ENCODE data around the gene COMT.

Gene COMT

DNA sequence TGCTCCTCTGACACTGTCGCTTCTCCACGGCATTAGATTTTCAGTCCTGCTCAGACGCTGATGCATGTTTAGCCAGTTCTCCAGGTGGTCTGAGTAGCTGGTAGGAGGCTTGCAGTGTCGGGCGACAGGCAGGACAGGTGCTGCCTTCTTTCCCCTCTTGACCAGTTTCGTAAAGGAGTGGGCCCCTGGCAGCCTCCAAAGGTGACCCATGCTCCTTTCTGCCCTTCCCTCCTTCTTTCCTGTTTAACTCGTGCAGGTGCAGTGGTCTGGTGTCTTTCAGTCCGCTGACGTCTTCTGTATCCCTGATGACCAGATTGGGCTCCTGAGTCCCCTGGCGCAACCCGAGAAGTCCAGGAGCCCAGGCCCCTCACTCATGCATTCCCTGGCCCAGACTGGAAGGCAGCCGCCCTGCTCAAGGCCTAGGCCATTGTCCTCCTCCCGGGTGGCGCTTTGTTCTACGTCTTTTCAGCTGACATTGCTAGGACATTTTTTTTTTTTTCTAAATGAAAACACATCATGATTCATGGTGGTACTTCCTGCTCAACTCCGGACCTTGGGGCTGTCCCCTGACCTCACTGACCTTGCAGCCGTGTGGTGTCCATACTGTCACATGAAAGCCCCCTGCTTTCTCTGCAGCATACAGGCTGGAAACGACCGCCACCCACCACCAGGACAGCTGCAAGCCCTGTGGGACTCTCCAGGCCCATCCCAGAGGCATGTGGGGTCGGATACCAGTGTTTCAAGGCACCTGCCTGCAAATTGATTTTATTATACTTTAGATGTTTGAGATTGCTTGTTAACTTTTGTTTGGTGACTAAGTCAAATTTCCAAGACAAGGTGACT lies 25.6 kb downstream of the COMT start:
- no peak overlapping the region for H3K27ac ChIP-seq (ENCODE audit: low read depth, low read length)
- H3K9me3 ChIP-seq (ENCODE audit: control insufficient read depth, insufficient read depth, low read length) = no peaks in the 10 kb centered on the region
- H3K36me3 ChIP-seq (ENCODE audit: control insufficient read depth, insufficient read depth, low read length) = peaks cover 22% of the 10 kb centered on the region
- H3K4me1 ChIP-seq (ENCODE audit: control insufficient read depth, insufficient read depth, low read length) = peaks cover 9% of the 10 kb centered on the region
- no peak overlapping the region for H3K9ac ChIP-seq (ENCODE audit: low read depth, low read length)
- no peaks in the 10 kb centered on the region for H3K27me3 ChIP-seq (ENCODE audit: control insufficient read depth, insufficient read depth, low read length)
- H3K4me3 ChIP-seq (ENCODE audit: low read depth, low read length) = no peak overlapping the region

DNA sequence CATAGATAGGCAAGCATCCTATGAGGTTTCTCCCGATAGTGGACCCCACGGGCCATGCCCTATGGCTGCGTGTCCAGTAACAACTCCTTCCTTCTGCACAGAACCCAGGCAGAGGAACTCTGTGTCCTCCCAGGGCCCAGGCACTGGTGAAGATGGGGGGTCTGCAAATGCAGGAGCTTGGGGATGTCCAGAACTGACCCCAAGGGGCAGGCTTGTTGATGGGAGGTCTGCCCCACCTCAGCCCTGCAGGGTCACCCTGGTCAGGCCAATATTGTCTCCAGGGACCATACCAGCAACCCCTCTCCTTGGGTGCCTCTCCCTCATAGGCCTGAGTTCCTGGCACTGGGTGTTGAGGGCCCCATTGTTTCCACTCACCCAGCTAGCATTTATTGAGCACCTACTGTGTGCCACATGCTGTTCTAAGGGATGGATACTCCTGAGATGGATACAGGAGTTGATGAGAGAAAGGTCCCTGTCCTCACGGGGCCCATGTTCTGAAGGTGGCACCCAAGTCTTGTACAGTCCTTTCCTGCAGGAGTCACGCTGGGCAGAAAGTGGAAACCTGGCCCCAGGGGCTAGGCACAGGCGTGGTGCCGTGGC lies 26.4 kb downstream of the COMT start:
- peaks cover 3% of the 10 kb centered on the region; the same call in 1 of the 2 replicates for H3K4me1 ChIP-seq (ENCODE audit: control insufficient read depth, insufficient read depth, low read length)
- H3K9ac ChIP-seq (ENCODE audit: low read depth, low read length) = no peak overlapping the region
- H3K4me3 ChIP-seq (ENCODE audit: low read depth, low read length) = no peak overlapping the region
- H3K36me3 ChIP-seq (ENCODE audit: control insufficient read depth, insufficient read depth, low read length) = peaks cover 29% of the 10 kb centered on the region
- no peaks in the 10 kb centered on the region for H3K9me3 ChIP-seq (ENCODE audit: control insufficient read depth, insufficient read depth, low read length)
- no peaks in the 10 kb centered on the region for H3K27me3 ChIP-seq (ENCODE audit: control insufficient read depth, insufficient read depth, low read length)
- H3K27ac ChIP-seq (ENCODE audit: low read depth, low read length) = no peak overlapping the region

DNA sequence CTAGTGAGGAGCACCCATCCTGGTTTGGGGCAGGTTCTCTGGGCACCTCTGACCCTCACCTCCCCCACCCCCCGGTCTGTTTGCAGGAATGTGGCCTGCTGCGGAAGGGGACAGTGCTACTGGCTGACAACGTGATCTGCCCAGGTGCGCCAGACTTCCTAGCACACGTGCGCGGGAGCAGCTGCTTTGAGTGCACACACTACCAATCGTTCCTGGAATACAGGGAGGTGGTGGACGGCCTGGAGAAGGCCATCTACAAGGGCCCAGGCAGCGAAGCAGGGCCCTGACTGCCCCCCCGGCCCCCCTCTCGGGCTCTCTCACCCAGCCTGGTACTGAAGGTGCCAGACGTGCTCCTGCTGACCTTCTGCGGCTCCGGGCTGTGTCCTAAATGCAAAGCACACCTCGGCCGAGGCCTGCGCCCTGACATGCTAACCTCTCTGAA lies 26.9 kb downstream of the COMT start:
- Histone ChIP-seq H3K9ac (ENCODE audit: low read depth, low read length) (no peak overlapping the region), H3K27me3 (ENCODE audit: control insufficient read depth, insufficient read depth, low read length) (no peaks in the 10 kb centered on the region), H3K27ac (ENCODE audit: low read depth, low read length) (no peak overlapping the region), H3K9me3 (ENCODE audit: control insufficient read depth, insufficient read depth, low read length) (no peaks in the 10 kb centered on the region), H3K4me3 (ENCODE audit: low read depth, low read length) (no peak overlapping the region), H3K36me3 (ENCODE audit: control insufficient read depth, insufficient read depth, low read length) (peaks cover 34% of the 10 kb centered on the region), H3K4me1 (ENCODE audit: control insufficient read depth, insufficient read depth, low read length) (no peaks in the 10 kb centered on the region)

DNA sequence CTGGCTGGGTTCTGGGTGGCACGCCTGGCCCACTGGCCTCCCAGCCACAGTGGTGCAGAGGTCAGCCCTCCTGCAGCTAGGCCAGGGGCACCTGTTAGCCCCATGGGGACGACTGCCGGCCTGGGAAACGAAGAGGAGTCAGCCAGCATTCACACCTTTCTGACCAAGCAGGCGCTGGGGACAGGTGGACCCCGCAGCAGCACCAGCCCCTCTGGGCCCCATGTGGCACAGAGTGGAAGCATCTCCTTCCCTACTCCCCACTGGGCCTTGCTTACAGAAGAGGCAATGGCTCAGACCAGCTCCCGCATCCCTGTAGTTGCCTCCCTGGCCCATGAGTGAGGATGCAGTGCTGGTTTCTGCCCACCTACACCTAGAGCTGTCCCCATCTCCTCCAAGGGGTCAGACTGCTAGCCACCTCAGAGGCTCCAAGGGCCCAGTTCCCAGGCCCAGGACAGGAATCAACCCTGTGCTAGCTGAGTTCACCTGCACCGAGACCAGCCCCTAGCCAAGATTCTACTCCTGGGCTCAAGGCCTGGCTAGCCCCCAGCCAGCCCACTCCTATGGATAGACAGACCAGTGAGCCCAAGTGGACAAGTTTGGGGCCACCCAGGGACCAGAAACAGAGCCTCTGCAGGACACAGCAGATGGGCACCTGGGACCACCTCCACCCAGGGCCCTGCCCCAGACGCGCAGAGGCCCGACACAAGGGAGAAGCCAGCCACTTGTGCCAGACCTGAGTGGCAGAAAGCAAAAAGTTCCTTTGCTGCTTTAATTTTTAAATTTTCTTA lies 27.8 kb downstream of the COMT start:
- Histone ChIP-seq H3K27ac (ENCODE audit: low read depth, low read length) (no peak overlapping the region), H3K36me3 (ENCODE audit: control insufficient read depth, insufficient read depth, low read length) (peaks cover 38% of the 10 kb centered on the region), H3K9ac (ENCODE audit: low read depth, low read length) (no peak overlapping the region), H3K4me1 (ENCODE audit: control insufficient read depth, insufficient read depth, low read length) (no peaks in the 10 kb centered on the region), H3K27me3 (ENCODE audit: control insufficient read depth, insufficient read depth, low read length) (no peaks in the 10 kb centered on the region), H3K4me3 (ENCODE audit: low read depth, low read length) (no peak overlapping the region), H3K9me3 (ENCODE audit: control insufficient read depth, insufficient read depth, low read length) (no peaks in the 10 kb centered on the region)

DNA sequence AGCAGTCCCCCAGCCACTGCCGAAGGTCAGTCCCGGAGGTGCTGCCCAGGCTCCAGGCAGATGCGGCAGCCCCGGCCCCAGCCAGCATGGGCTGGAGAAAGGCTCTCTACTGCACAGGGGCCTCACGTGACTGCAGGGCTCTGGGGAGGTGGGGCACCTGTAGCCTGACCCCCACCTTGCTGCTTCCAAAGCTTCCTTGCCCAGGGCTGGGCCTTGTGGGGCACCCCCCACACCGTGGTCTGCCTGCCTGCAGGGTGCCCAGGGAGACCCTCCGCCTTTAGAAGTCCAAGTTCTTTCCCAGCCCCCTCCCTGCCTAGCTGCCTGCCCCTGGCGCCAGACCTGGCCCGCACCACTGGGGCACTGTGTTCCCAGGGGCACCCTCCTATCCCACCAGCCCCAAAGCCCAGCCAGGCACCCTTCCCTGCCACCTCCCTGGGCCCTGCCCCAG lies 28.5 kb downstream of the COMT start:
- Histone ChIP-seq H3K4me1 (ENCODE audit: control insufficient read depth, insufficient read depth, low read length) (peaks cover 5% of the 10 kb centered on the region), H3K36me3 (ENCODE audit: control insufficient read depth, insufficient read depth, low read length) (peaks cover 38% of the 10 kb centered on the region), H3K4me3 (ENCODE audit: low read depth, low read length) (no peak overlapping the region), H3K27ac (ENCODE audit: low read depth, low read length) (no peak overlapping the region), H3K9me3 (ENCODE audit: control insufficient read depth, insufficient read depth, low read length) (no peaks in the 10 kb centered on the region), H3K9ac (ENCODE audit: low read depth, low read length) (no peak overlapping the region), H3K27me3 (ENCODE audit: control insufficient read depth, insufficient read depth, low read length) (no peaks in the 10 kb centered on the region)

DNA sequence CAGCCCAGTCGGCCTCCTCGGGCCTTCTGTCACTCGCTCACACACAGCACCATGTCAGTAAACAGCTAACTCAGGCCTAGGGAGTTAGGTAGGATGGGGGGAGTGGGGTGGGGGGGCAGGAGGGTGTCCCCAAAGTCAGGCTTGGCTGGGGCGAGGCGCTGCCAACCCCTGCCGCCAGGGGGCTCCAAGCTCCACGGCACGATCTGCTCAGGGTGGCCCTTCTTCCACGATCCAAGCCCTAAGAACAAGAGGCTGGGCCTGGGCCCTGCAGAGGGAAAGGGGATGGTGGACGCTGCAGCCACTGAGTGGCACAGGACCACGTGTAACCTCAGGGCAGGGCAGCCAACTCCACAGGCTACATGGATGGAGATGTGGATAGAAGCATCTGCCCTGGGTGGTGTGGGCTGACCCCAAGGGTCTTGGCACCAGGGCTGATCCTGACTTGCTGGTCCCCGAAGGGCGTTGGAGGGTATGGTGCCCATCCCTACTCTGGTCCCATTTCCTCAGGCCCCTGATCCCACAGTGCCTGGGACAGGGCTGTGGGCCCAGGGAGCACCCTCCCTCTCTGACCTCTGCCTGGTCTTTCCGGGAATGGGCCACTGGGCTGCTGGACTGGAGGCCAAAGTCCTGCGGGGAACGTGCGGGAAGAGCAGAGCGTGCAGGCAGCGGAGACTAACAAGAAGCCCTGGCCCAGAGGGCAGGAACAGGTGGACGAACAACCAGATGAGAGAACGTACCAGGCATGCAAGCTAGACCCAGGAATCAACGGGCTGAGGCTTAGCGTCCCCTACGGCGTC lies 29.1 kb downstream of the COMT start:
- H3K36me3 ChIP-seq (ENCODE audit: control insufficient read depth, insufficient read depth, low read length) = peaks cover 38% of the 10 kb centered on the region

DNA sequence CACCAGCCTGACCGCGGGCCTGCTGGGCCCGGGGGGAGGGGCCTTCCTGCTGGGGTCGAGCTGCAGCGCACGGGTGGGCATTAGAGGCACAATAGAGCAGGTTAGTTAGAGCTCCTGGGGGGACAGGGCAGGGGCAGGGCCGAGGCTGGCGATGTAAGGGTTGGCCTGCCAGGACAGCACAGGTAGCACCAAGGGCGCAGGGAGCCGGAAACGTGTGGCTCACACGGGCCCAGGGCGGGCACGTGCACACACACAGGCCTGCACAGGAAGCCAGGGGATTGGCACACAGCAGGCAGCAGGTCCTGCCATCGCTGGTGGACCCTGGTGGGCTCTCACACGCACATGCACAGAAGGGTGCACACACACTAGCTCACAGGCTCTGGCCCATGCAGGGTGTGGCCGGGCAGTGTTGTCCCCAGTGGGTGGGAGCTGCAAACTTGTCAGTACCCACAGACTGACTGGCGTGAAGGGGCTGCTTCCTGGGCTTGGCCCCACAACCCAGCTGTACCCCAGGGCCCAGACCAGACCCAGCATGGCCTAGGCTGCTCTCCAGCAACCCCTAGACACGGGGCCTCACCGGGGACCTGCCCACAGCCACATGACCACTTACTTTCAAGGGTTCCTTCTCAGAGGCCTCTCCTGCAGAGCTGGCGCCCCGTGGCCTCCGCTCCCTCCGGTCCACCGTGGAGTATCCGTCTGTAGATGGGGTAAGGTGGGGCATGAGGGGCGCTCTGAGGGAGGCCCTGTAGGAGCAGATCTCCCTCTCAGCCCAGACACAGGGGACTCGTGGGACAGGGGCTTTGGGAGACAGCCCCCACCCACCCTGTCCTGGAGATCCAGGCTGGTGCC lies 29.9 kb downstream of the COMT start:
- Histone ChIP-seq H3K4me3 (ENCODE audit: low read depth, low read length) (no peak overlapping the region), H3K9ac (ENCODE audit: low read depth, low read length) (no peak overlapping the region), H3K4me1 (ENCODE audit: control insufficient read depth, insufficient read depth, low read length) (peaks cover 11% of the 10 kb centered on the region), H3K27me3 (ENCODE audit: control insufficient read depth, insufficient read depth, low read length) (no peaks in the 10 kb centered on the region), H3K36me3 (ENCODE audit: control insufficient read depth, insufficient read depth, low read length) (peaks cover 38% of the 10 kb centered on the region), H3K9me3 (ENCODE audit: control insufficient read depth, insufficient read depth, low read length) (no peaks in the 10 kb centered on the region), H3K27ac (ENCODE audit: low read depth, low read length) (no peak overlapping the region)

More for the DNA sequence above, 29.1 kb downstream of the COMT start:
- Histone ChIP-seq H3K9me3 (ENCODE audit: control insufficient read depth, insufficient read depth, low read length) (no peaks in the 10 kb centered on the region), H3K4me3 (ENCODE audit: low read depth, low read length) (no peak overlapping the region), H3K4me1 (ENCODE audit: control insufficient read depth, insufficient read depth, low read length) (peaks cover 11% of the 10 kb centered on the region), H3K9ac (ENCODE audit: low read depth, low read length) (no peak overlapping the region), H3K27ac (ENCODE audit: low read depth, low read length) (no peak overlapping the region), H3K27me3 (ENCODE audit: control insufficient read depth, insufficient read depth, low read length) (no peaks in the 10 kb centered on the region)

DNA sequence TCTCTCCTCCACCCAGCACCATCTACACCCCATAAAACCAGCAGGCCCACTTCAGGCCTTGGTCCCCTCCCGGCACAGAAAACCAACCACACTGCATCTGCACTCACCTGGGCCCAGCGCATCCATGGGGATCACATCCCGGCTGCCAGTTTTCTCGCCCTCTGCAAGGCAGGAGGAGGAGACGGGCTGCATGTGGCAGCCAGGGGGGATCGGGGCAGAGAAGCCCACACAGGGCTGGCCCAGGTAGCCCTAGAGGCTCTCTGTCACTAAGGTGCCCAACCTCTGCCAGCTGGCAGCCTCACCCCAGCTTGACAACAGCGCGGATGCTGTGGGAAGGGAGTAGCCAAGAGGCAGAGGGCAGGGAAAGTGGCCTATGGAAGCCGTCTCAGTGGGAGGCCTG lies 30.7 kb downstream of the COMT start:
- Histone ChIP-seq H3K27me3 (ENCODE audit: control insufficient read depth, insufficient read depth, low read length) (no peaks in the 10 kb centered on the region), H3K27ac (ENCODE audit: low read depth, low read length) (no peak overlapping the region), H3K9me3 (ENCODE audit: control insufficient read depth, insufficient read depth, low read length) (no peaks in the 10 kb centered on the region), H3K4me1 (ENCODE audit: control insufficient read depth, insufficient read depth, low read length) (peaks cover 11% of the 10 kb centered on the region), H3K9ac (ENCODE audit: low read depth, low read length) (no peak overlapping the region), H3K36me3 (ENCODE audit: control insufficient read depth, insufficient read depth, low read length) (peaks cover 38% of the 10 kb centered on the region), H3K4me3 (ENCODE audit: low read depth, low read length) (no peak overlapping the region)

DNA sequence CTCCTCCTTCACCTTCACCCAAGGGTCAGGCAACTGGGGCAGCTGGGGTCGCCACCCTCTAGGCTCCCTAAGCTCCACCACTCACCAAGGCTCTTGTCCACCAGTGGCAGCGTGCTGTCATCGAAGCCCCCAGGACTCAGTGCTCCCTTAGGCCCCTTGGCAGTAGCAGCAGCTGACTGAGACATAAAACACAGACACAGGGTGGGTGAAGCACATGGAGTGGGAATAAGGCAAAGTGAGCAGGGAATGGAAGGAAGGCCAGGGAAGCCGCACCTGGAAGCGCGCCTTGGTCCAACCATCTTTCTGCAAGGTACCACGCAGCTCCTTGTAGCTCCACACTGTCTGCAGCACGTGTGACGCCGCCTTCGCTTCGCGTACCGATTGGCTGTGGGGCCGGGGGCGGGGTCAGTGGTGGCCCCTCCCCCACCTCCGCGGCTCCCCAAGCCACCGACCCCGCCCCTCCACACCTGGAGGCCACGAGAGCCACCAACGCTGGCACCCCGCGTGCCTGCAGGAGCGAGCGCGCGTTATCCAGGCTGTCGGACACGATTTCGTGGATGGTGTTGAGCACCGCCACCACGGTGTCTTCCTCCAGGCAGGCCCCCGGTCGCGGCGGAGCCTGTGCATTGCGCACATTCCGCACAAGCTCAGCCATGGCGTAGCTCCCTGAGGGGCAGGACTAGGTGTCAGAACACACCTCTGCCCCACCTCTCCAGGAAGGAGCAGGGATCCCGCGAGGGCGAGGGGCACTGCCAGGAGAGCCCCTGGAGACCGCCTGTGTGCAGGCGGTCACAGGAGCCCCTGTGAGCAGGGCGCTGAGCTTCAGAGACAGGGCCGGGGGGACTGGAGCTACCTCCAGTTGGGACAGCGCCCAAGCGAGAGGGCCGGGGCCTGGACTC lies 31.3 kb downstream of the COMT start:
- H3K4me3 ChIP-seq (ENCODE audit: low read depth, low read length) = no peak overlapping the region
- no peaks in the 10 kb centered on the region for H3K9me3 ChIP-seq (ENCODE audit: control insufficient read depth, insufficient read depth, low read length)
- H3K27ac ChIP-seq (ENCODE audit: low read depth, low read length) = no peak overlapping the region
- H3K9ac ChIP-seq (ENCODE audit: low read depth, low read length) = no peak overlapping the region
- H3K27me3 ChIP-seq (ENCODE audit: control insufficient read depth, insufficient read depth, low read length) = no peaks in the 10 kb centered on the region
- peaks cover 11% of the 10 kb centered on the region for H3K4me1 ChIP-seq (ENCODE audit: control insufficient read depth, insufficient read depth, low read length)
- H3K36me3 ChIP-seq (ENCODE audit: control insufficient read depth, insufficient read depth, low read length) = peaks cover 43% of the 10 kb centered on the region
